RWPE2 (cell line): Measurements from ENCODE around the gene ANO8.

Source experiments
- ATAC-seq: fragments of 200-7000 bp; cut with Tn5 transposase; 3 replicates; pipeline ENCODE4 v1.9.1; 2021; ENCODE audit warnings: low read depth
- DNase-seq: peaks from one replicate; pipeline ENCODE4 v3.0.0-alpha.2; 2020; ENCODE audit warnings: low spot score
- H3K27ac ChIP-seq: fragments of 450-650 bp; 2 replicates; pipeline ENCODE4 v1.5.1; 2017; ENCODE audit warnings: mild to moderate bottlenecking; ENCODE audit not compliant: poor library complexity, severe bottlenecking
- H3K27me3 ChIP-seq: fragments of 250-450 bp; sonication (Bioruptor Pico); 2 replicates; pipeline ENCODE4 v1.5.1; 2021; ENCODE audit warnings: mild to moderate bottlenecking, moderate library complexity; ENCODE audit not compliant: insufficient read depth, poor library complexity, severe bottlenecking
- H3K36me3 ChIP-seq: fragments of 250-450 bp; sonication (Bioruptor Pico); 2 replicates; pipeline ENCODE4 v1.5.1; 2020; ENCODE audit warnings: low read depth, mild to moderate bottlenecking, moderate library complexity
- H3K4me1 ChIP-seq: fragments of 250-450 bp; sonication (Bioruptor Pico); 2 replicates; pipeline ENCODE4 v1.5.1; 2021; ENCODE audit warnings: mild to moderate bottlenecking, moderate library complexity; ENCODE audit not compliant: insufficient read depth, poor library complexity, severe bottlenecking
- H3K4me3 ChIP-seq: fragments of 250-450 bp; sonication (Bioruptor Pico); 2 replicates; pipeline ENCODE4 v1.5.1; 2021; ENCODE audit warnings: mild to moderate bottlenecking, moderate library complexity; ENCODE audit not compliant: severe bottlenecking
- H3K9me3 ChIP-seq: fragments of 250-450 bp; sonication (Bioruptor Pico); 2 replicates; pipeline ENCODE4 v1.5.1; 2021; ENCODE audit warnings: mild to moderate bottlenecking, moderate library complexity; ENCODE audit not compliant: severe bottlenecking
- CTCF ChIP-seq: fragments of 450-650 bp; IDR thresholded peaks from one replicate; pipeline ENCODE4 v1.5.1; 2017; ENCODE audit warnings: mild to moderate bottlenecking, moderate library complexity; ENCODE audit not compliant: poor library complexity, severe bottlenecking

ANO8 gene

DNA sequence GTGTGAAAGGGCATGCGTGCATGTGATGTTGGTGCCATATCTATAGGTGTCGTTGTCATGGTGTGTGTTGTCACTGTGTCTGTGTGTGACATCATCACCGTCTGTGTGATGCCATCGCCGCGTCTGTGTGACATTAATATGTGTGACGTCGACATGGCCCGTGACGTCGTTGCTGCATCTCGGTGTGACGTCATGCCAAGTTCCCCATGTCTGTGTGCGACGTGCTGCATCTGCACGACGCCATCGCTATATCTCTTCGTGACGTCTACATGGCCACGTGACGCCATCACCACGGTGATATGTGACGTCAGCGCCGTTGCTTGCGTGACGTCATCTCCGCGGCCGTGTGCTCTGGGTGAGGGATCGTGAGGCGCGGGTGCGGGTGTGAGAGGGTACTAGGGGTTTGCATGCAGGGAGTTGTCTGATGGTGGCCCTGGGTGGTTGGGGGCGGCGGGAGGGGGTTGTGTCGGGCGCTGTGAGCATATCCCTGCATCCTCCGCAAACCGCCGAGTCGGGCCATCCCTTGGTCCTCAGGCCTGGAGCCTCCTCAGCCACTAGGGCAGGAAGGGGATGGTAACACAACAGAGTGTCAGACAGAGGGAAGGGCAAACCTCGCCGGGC lies 17.3 kb upstream of the ANO8 start:
- Histone ChIP-seq H3K27me3 (no peaks in the 10 kb centered on the region), H3K36me3 (no peaks in the 10 kb centered on the region), H3K4me1 (no peaks in the 10 kb centered on the region), H3K27ac (no peak overlapping the region), H3K9me3 (no peaks in the 10 kb centered on the region), H3K4me3 (no peak overlapping the region)
- no peak for TF ChIP-seq CTCF
- no peak for DNase-seq
- no peak for ATAC-seq

GRCh38 chr19:17348700-17349099 lies 14.0 kb upstream of the ANO8 start:
- H3K27ac ChIP-seq, result no peak overlapping the region

GRCh38 chr19:17347877-17348276 lies 13.2 kb upstream of the ANO8 start:
- no peak for ATAC-seq
- Histone ChIP-seq H3K27me3 (no peaks in the 10 kb centered on the region), H3K4me3 (no peak overlapping the region), H3K9me3 (no peaks in the 10 kb centered on the region), H3K4me1 (no peaks in the 10 kb centered on the region), H3K27ac (no peak overlapping the region), H3K36me3 (no peaks in the 10 kb centered on the region)
- no peak for TF ChIP-seq CTCF
- no peak for DNase-seq

More at GRCh38 chr19:17348700-17349099, 14.0 kb upstream of the ANO8 start:
- ATAC-seq (no peak; the same call in 1 of the 3 replicates), DNase-seq (no peak)
- H3K27me3 ChIP-seq, result no peaks in the 10 kb centered on the region
- no peaks in the 10 kb centered on the region for H3K9me3 ChIP-seq
- no peak overlapping the region for H3K4me3 ChIP-seq
- no peaks in the 10 kb centered on the region for H3K36me3 ChIP-seq
- no peak for TF ChIP-seq CTCF
- no peaks in the 10 kb centered on the region for H3K4me1 ChIP-seq

DNA sequence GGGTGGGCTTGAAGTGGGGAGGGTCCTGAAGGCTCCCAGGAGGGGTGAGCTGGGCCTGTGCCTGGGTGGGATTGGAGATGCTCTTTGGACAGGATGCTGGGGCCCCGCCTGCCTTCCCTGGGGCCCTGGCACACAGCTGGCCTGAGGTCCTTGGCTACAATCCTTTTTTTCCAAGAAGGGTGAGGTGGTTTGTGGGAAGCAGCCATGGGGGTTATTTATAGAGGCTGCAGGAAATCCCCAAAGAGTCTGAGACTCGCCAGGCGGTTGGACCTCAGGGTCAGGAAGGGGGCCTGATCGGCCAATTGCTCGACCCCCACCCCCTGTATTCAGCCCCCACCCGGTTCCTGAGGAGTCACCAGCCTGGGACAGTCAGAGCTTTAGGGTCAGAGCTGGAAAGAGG lies 12.7 kb upstream of the ANO8 start:
- DNase-seq, result no peak

More for the DNA sequence above, 12.7 kb upstream of the ANO8 start:
- no peaks in the 10 kb centered on the region for H3K4me1 ChIP-seq
- no peaks in the 10 kb centered on the region for H3K27me3 ChIP-seq
- H3K4me3 ChIP-seq, result no peak overlapping the region
- no peaks in the 10 kb centered on the region for H3K9me3 ChIP-seq
- H3K36me3 ChIP-seq, result peaks cover 3% of the 10 kb centered on the region; the same call in 1 of the 2 replicates
- no peak for TF ChIP-seq CTCF
- no peak for ATAC-seq
- no peak overlapping the region for H3K27ac ChIP-seq
